ENCODE measurements around the gene TNNI2.

Gene TNNI2

DNA sequence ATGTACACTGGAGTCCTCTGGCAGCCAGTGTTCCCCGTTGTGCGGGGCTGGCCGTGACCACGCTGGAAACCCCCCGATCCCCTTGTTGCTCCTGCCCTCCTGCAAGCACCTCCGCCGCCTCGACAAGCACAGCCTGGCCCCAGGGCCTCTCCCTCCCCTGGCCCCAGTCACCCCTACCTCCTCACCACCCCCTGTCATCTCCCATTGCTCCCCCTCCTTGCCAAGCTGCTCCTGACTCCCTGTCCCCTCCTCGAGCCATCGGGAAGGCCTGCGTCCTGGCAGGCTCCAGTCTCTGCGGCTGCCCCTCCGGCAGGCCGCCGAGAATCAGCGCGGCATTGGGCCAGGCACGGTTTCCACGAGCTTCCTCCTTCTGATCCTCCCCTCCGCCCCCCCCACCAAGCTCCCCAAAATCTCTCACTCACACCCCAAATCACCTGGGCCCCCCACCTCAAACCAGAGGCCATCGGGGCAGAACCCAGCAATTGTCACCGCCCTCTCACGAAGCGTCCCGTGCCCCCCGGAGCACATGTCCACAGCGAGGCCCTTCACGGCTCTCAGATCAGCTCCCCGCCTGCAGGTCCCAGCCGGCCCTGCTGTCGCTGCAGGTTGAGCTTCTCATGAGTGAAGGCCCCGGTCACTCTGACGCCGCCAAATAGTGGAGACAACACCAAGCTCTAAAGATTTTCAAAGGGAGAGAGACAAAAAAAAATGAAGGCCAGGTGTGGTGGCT, 8.4 kb downstream of the TNNI2 start:
- DNase-seq, result no peak

DNA sequence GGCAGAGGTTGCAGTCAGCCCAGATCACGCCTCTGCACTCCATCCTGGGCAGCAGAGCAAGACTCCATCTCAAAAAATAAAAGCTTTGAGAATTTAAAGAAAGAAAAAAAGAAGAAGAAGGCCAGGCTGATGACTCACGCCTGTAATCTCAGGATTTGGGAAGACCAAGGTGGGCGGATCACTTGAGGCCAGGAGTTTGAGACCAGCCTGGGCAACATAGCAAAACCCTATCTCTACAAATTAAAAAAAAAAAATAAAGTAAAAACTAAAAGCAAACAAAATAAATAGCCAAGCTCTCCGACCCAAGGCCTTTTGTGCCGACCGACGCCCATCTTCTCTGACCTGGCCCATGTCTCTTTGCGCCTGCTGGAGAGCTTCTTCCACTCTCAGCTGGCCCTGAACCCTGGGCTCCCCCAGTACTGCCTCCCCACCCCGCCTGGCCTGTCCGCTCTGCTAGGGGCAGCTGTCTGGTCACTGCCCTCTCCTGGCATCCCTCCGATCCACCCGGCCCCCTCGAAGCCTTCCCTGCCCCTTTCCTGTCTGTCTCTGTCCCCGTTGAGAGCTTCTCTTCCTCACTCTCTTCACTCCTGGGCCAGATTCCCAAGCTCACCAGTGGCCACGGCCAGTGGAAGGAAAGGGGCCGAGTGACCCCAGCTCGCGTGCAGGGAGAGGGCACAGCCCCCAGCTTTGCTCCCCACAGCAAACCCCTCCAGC, 9.3 kb downstream of the TNNI2 start:
- no peak for DNase-seq

DNA sequence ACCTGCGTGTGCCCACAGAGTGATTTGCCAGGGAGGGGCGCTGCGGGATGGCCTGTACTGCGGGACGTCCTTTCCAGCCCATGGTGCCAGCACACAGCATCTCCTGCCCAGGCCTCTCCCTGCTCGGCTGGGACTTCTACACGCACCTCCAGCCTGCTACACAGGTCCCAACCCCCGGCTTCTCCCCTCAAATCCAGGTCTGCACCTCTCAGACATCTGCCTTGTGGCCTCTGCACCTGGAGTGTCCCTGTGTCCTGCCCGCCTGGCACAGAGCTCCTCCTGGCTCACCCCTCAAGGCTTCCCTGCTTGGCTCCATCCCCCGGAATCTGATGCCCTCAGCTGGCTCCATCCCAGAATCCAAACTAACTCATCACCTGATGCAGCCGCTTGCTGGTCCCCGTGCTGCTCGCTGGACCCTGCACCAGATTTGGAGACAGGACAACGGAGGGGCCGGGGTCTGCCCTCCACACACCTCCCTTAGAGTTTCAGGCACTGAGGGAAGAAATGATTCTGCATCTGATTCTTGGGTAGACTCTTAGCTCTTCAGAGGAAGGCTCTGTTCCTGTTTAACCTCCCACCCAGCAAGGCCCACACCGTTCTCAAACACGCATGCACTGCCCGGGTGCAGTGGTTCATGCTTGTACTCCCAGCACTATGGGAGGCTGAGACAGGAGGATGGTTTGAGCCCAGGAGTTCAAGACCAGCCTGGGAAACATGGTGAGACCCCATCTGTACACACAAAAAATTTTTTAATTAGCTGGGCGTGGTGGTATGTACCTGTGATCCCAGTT, 10.1 kb downstream of the TNNI2 start:
- DNase-seq, result no peak

DNA sequence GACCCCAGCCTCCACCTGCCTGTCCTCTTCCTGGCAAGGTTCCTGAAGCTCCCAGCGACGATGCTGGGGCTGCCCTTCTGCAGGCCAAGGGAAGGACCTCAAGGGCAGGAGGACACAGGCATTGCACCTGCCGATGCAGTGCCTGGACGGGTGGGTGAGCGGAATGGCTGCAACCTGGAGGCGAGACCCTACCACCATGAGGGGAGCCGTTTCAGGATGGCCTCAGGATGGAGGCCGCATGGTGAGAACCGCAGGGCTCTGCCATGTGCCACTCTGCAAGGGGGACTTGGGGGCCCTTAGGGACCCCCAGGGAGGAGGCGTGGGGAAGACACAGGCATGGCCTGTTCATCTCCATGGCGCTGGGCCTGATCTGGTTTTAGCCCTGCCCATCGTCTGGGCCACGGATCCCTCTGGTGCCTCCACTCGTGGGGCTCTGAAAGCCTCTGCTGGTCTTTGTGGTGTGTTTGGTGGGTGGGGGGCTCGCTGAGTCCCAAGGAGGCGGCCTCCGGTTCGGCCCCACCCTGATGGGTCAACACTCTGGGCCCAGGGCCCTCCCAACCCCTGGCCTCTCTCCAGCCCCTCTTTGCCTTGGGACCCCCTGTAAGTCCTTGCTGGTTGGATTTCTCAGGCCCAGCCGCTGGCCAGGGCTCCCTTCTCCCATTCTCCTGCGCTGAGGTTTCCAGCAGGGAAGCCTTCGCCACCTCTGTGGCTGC, 12.8 kb downstream of the TNNI2 start:
- DNase-seq, result no peak

DNA sequence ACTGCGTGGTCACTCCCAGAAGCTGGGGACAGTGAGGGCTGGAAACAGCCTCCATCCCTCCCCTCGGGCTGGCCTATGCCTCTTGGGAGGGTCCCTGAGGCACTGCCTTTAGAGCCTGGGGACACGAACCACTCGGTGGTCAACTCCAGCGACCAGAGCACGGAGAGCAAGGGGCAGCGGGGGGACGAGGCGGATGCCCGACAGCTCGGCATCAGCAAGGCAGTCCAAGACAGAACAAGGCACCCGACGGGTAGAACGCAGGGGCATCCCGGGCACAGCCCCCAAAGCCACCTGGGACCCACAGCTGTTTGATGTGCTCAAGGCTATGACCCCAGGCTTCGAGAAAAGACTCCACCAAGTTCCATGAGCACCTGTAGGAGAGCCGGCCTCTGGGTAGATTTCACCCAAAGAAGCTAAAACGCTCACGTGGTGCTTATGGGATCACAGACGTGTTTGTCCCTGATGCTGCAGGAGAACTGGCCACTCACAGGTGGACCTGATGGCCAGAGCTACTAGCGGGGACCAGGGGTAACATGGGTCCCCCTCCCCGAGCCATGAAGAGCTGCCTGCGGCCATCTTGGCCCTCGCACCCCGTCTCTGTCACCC, 13.6 kb downstream of the TNNI2 start:
- DNase-seq, result no peak

DNA sequence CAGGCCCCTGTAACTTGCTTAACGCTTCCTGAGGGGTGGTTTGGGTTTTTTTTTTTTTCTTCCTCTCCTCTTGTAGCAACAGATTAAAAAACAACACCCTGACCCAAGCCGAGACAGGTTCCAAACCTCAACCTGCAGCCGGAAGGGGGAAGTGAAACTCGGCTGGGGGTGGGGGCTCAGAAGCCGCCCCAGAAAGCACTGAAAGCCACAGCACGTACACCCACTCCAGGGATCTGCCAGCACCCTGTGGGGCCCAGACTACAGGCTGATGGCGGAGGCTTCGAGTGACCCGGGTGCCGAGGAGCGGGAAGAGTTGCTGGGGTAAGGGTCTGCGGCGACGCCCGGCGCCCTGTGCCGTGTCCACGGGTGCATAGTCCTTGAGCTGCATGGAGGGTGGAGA, 14.1 kb downstream of the TNNI2 start, which contains the start of gene LSP1:
LSP1 (plus strand) TSS at position 208 of the 400 bp plus-strand sequence; CDS start at position 269, 61 bp downstream.
- DNase-seq, result no peak

DNA sequence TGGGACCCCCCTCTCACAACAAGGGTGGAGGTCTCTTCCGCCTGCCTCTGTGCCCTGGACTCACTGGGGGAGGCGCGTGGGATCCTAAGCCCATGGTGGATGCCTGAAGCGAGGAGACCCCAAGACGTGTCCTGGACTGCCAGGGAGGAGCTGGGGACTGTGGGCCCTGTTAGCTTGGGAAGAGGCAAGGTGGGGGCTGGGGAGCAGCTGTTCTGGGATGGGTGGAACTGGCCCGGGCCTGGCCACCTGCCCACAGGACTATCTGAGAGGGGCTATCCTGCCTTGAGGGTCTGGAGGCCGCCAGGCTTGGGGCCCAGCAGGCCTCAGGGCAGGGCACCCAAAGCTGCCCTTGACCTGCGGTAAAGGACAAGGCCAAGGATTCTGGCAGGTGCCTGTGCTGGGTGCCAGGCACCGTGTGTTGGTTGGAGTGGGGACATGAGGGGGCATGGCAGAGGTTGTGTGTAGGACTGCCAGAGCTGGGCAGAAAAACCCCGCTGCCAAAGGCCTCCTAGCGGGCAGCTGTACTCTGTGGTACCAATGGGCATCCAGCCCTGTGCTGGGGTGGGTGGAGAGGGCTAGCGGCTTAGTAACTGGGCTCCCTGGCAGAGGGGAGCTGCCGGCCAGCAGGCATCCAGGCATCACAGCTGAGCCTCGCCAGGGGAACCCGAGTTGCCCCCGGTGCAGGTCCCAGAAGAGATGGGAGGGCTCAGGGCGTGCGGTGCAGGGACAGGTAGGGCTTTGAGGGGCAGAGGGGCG, 14.8 kb downstream of the TNNI2 start:
- no peak for DNase-seq

DNA sequence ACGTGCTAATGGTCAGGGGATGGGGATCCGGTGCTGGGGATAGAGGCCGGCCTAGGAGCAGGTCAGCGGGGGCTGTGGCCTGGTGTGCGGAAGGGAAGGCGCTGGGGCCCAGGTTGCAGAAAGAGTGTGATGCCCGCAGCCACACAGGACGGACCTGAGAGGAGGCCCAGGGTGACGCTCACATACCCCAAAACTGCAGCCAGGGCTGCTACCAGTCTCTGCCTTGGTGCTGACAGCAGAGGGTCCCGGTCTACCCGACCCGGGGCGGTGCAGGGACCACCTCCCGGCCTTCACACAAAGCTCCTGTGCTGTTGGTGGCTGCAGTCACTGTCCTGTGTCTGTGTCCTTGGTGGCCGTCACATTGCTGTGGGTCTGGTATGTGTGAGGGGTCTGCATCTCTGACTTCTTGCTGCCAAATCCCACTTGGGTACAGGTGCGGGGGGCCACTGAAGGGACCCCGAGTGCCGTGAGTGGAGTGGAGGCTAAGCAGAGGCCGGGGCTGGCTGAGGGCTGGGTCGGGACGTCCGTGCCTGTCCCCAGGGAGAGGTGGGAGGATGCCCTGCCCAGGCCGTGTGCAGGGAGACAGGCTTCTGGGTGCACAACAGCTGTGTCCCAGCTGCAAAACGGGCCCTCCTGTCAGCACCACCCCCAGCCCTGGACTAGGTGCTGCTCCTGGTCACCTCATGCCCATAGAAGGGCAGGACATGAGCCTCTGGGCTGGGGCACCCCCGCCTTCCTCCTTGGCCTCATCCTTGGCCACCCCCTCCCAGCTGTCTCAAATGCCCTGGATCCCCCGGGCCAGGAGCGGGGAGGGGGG, 15.6 kb downstream of the TNNI2 start:
- no peak for DNase-seq

DNA sequence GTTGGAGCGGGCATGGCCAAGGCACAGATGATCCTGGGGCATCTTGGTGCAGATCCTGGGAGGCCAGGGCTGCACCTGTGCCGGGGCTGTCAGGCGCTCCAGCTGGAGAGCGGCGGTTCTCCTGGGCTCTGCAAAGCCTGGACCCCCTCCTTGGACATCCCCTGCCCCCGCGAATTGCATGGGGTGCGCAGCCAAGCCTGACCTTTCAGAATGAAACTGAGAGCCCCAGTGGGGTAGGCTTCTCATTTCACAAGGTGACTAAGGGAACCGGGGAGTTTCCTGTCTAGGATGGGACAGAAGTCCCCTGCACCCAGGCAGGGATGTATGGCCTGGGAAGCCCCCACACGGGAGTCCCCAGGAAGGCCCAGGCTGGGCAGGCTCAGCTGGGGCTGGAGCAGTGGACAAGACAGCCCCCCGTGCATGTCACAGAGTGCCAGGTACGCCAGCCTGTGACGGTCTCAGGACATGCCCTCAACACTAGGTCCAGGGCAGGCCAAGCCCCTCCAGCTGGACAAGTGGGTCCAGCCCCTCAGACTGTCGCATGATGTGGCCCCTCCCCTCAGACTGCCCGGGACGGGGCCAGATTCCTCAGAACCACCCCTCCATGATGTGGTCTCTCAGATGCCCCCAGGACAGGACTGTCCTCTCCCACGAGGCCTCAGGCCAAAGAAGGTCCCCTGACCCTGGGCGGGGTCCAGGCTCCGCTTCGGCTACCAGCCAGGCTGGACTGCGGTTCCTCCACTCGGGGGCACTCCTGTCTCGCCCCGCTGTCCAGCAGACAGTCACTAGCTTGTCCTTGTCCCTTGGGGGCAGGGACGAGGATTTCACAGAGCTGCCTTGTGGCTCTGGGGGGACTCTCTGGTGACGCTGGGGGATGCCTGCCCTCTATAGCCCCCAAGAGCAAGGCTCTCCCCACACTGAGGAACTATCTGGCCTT, 16.4 kb downstream of the TNNI2 start:
- DNase-seq, result no peak

DNA sequence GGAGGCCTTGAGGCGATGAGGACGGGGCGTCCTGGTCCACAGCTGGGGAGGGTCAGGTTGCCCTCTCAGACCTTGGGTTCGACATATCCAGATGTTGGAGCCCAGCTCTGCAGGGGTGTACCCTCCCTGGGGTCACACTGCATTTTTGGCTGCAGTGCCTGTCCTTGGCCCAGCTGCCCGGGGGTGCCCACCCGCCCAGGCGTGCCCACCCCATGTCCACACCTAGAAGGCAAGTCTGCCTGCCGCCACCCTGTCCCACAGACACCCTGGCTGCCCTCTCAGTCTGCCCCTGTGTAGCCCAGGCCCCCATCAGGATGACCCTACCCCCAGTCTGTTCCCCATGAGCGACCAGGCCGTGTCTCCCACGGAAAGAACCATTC, 17.1 kb downstream of the TNNI2 start:
- no peak for DNase-seq

DNA sequence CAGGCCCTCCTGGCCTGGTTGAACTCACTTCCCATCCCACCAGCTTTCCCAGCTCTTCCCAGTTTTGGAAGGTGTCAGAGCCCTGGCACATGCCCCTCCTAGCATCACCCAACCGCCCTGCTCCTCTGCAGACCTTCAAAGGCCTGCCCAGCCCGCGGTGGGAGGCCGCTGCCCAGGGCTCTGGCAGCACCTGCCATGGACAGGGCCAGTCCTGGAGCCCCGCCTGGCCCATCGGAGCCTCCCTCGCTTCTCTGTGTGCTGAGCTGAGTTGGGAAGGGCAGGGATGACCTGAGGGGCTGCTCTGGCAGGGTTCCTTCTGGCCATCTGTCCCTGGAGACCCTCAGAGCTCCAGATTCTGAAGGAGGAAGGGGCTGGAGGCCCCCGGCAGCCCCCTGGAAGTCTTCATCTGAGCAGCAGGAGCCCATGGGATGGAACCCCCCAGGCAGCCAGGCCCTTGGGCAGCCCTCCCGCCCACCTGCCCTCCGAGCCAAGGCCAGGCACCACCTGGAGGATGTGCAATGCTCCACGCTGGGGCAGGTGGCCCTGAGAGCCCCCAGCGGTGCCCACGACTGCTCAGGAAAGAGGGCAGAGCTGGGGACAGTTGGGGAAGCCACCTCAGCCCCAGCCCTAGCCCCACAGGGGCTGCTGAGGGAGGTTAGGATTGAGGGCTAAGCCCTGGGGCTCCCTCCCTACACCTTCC, 17.7 kb downstream of the TNNI2 start:
- DNase-seq, result no peak

DNA sequence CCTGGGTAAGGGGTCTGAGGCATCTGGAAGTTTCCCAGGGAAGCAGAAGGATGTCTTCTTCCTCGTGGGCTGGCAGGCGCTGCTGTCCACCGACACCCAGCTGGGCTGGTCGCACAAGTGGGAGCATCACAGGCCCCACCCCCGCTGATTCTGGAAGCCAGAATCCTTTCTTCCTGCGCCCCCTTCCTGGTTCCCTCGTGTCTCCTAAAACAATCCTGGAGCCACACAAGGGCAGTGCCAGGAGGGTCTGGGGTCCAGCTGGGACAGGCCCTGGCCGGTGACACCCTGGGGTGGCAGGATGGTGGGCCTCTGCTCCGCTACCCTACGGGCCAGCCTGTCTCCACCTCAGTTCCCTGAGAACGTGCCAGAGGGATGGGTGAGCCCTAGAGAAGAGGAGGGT, 18.3 kb downstream of the TNNI2 start:
- DNase-seq, result no peak

DNA sequence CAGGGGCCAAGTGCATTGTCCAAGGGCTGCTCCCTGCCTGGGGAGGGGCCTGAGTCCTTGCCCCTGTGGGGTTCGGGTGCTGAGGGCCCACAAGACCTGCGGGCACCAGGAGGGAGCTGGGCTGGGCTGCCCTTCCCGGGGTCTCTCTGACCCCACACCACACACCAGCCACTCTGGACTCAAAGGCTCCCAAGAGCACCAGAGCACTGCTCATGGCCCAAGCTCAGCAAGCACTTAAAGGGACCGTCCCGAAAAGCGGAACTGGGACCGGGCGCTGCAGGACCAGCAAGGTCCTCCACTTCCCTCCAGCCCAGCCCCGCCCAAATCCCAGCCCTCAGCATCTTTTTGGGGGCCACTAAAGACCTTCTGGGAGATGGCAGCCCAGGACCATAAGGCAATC, 19.4 kb downstream of the TNNI2 start:
- DNase-seq, result no peak

DNA sequence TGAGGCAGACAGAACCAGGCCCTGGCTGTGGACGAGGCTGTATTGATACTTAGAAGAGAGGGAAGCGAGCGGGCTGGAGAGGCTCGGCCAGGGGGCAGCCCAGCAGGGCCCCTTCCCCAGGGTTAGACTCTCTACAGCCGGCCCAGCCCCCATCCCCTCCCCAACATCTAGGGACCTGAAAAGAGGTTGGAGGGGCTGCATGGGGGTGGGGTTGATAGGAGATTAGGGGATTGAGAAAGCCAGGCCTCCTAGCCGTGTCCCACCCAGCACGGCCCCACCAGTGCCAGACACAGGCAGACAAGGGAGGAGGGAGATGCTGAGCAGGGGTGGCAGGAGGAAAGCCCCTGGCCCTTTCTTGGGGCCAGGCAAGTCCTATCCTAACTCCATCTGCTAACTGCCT, 19.8 kb downstream of the TNNI2 start:
- DNase-seq, result no peak

DNA sequence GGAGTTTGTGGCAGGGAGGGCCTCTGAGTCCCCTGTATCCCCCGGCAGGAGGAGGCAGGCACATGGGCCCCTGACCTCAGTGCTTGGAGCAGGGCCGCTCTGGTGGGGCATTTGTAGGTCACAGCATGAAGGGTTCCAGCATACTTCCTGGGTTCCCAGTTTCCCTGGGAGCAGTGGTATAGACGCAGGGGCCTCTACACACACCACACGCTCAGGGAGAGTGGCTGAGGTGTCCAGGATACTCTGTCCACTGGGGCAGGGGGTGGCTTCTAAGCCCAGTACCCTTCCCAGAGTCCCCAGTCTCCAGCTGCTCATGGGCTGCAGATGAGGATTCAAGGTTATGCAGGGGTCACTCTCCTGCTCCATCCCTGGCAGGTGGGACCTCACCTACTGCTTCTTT, 20.2 kb downstream of the TNNI2 start:
- no peak for DNase-seq

DNA sequence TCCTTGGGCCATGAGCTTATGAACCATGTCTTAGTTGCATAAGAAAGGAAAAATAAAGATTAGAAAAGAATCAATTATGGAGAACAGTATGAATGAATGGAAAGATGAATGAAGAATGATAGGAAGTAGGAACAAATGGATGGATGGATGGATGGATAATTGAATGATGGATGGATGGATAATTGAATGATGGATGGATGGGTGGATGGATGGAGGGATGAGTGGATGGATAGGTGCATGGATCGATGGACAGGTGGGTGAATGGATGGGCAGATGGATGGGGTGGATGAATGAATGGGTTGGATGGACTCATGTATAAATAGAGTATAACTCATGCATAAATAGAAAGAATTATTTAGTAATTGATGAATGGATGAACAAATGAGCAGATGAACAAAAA, 21.3 kb downstream of the TNNI2 start:
- no peak for DNase-seq

DNA sequence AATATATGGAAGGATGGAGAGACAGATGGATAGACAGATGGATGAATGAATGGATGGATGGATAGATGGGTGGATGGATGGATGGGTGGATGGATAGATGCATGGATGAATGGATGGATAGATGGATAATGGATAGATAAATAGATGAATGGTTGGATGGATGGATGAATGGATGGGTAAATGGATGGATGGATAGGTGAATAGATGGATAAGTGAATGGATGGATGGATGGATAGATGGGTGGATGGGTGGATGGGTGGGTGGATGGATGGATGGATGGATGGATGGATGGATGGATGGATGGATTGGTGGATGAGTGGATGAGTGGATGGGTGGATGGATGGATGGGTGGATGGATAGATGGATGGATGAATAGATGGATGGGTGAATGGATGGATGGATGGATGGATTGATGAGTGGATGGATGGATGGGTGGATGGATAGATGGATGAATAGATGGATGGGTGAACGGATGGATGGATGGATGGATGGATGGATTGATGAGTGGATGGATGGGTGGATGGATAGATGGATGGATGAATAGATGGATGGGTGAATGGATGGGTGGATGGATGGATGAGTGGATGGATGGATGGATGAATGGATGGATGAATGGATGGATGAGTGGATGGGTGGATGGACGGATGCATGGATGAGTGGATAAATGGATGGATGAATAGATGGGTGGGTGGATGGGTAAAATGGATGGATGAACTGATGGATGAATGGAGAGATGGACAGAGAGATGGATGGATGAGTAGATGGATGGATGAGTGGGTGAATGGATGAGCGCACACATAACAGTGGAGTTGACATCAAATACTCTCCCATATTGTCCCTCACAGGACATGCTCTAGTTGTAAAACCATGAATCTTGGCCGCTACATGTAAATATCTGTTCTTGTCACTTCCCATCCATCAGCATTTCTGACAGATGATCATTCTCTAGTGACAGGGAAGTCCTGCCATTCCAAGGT, 22.9 kb downstream of the TNNI2 start:
- no peak for DNase-seq
